ENCODE data around the gene CIDEB.
"Not testable (repeated sequence)": the region's sequence is repeated elsewhere in the genome, so short reads cannot be mapped to it uniquely, and the experiment has no call there.

CIDEB gene

GRCh38 chr14:24307575-24308341 is at the start of gene CIDEB:
TSS of gene CIDEB (minus strand) at chr14:24307977. CDS start at chr14:24307858, 119 bp downstream.
- no peaks in the 10 kb centered on the region for H3K9me3 ChIP-seq (ENCODE audit: control insufficient read depth, insufficient read depth, low read depth, low read length)
- no peak within 1 kb of the TSS for H3K9ac ChIP-seq (ENCODE audit: low read length)
- H3K4me1 ChIP-seq (ENCODE audit: control insufficient read depth, insufficient read depth, low read length) = peaks cover 6% of the 10 kb centered on the region
- H3K36me3 ChIP-seq (ENCODE audit: control insufficient read depth, insufficient read depth, low read length) = peaks cover 69% of the 10 kb centered on the region
- no peak within 1 kb of the TSS for H3K27ac ChIP-seq (ENCODE audit: low read depth, low read length)
- no peak within 1 kb of the TSS for H3K4me3 ChIP-seq (ENCODE audit: low read depth, low read length)
- H3K27me3 ChIP-seq (ENCODE audit: control insufficient read depth, insufficient read depth, low read length) = no peaks in the 10 kb centered on the region

GRCh38 chr14:24356208-24356607 is 48.4 kb upstream of the CIDEB start:
- Histone ChIP-seq H3K9ac (ENCODE audit: low read length) (no peak overlapping the region), H3K4me1 (ENCODE audit: control insufficient read depth, insufficient read depth, low read length) (no peaks in the 10 kb centered on the region), H3K9me3 (ENCODE audit: control insufficient read depth, insufficient read depth, low read depth, low read length) (no peaks in the 10 kb centered on the region), H3K4me3 (ENCODE audit: low read depth, low read length) (no peak overlapping the region), H3K27ac (ENCODE audit: low read depth, low read length) (no peak overlapping the region), H3K27me3 (ENCODE audit: control insufficient read depth, insufficient read depth, low read length) (peaks cover 31% of the 10 kb centered on the region), H3K36me3 (ENCODE audit: control insufficient read depth, insufficient read depth, low read length) (no peaks in the 10 kb centered on the region)

GRCh38 chr14:24355009-24355408 is 47.2 kb upstream of the CIDEB start:
- Histone ChIP-seq H3K9ac (ENCODE audit: low read length) (no peak overlapping the region), H3K4me1 (ENCODE audit: control insufficient read depth, insufficient read depth, low read length) (no peaks in the 10 kb centered on the region), H3K9me3 (ENCODE audit: control insufficient read depth, insufficient read depth, low read depth, low read length) (no peaks in the 10 kb centered on the region), H3K27ac (ENCODE audit: low read depth, low read length) (no peak overlapping the region), H3K27me3 (ENCODE audit: control insufficient read depth, insufficient read depth, low read length) (peaks cover 40% of the 10 kb centered on the region), H3K36me3 (ENCODE audit: control insufficient read depth, insufficient read depth, low read length) (no peaks in the 10 kb centered on the region), H3K4me3 (ENCODE audit: low read depth, low read length) (no peak overlapping the region)

GRCh38 chr14:24354482-24354825 is 46.7 kb upstream of the CIDEB start:
- not testable (repeated sequence) for H3K4me1 ChIP-seq (ENCODE audit: control insufficient read depth, insufficient read depth, low read length); H3K27ac ChIP-seq (ENCODE audit: low read depth, low read length); H3K4me3 ChIP-seq (ENCODE audit: low read depth, low read length); H3K9ac ChIP-seq (ENCODE audit: low read length); H3K36me3 ChIP-seq (ENCODE audit: control insufficient read depth, insufficient read depth, low read length); H3K9me3 ChIP-seq (ENCODE audit: control insufficient read depth, insufficient read depth, low read depth, low read length)
- peaks cover 46% of the 10 kb centered on the region for H3K27me3 ChIP-seq (ENCODE audit: control insufficient read depth, insufficient read depth, low read length)

- peaks cover 50% of the 10 kb centered on the region for H3K27me3 ChIP-seq (ENCODE audit: control insufficient read depth, insufficient read depth, low read length)
- H3K9ac ChIP-seq (ENCODE audit: low read length) = no peak overlapping the region
- no peaks in the 10 kb centered on the region for H3K9me3 ChIP-seq (ENCODE audit: control insufficient read depth, insufficient read depth, low read depth, low read length)
- no peaks in the 10 kb centered on the region for H3K36me3 ChIP-seq (ENCODE audit: control insufficient read depth, insufficient read depth, low read length)
- no peak overlapping the region for H3K4me3 ChIP-seq (ENCODE audit: low read depth, low read length)
- H3K4me1 ChIP-seq (ENCODE audit: control insufficient read depth, insufficient read depth, low read length) = no peaks in the 10 kb centered on the region
- no peak overlapping the region for H3K27ac ChIP-seq (ENCODE audit: low read depth, low read length)
Measured at GRCh38 chr14:24353559-24354481, 46.0 kb upstream of the CIDEB start.

GRCh38 chr14:24351517-24351916 is 43.7 kb upstream of the CIDEB start:
- Histone ChIP-seq H3K4me1 (ENCODE audit: control insufficient read depth, insufficient read depth, low read length) (no peaks in the 10 kb centered on the region), H3K9ac (ENCODE audit: low read length) (no peak overlapping the region), H3K4me3 (ENCODE audit: low read depth, low read length) (no peak overlapping the region), H3K27me3 (ENCODE audit: control insufficient read depth, insufficient read depth, low read length) (peaks cover 63% of the 10 kb centered on the region), H3K27ac (ENCODE audit: low read depth, low read length) (no peak overlapping the region), H3K9me3 (ENCODE audit: control insufficient read depth, insufficient read depth, low read depth, low read length) (no peaks in the 10 kb centered on the region), H3K36me3 (ENCODE audit: control insufficient read depth, insufficient read depth, low read length) (no peaks in the 10 kb centered on the region)

- Histone ChIP-seq H3K27ac (ENCODE audit: low read depth, low read length) (no peak overlapping the region), H3K9ac (ENCODE audit: low read length) (no peak overlapping the region), H3K4me3 (ENCODE audit: low read depth, low read length) (no peak overlapping the region), H3K36me3 (ENCODE audit: control insufficient read depth, insufficient read depth, low read length) (no peaks in the 10 kb centered on the region), H3K9me3 (ENCODE audit: control insufficient read depth, insufficient read depth, low read depth, low read length) (no peaks in the 10 kb centered on the region), H3K27me3 (ENCODE audit: control insufficient read depth, insufficient read depth, low read length) (peaks cover 70% of the 10 kb centered on the region), H3K4me1 (ENCODE audit: control insufficient read depth, insufficient read depth, low read length) (no peaks in the 10 kb centered on the region)
Measured at GRCh38 chr14:24349742-24350141, 42.0 kb upstream of the CIDEB start.

- Histone ChIP-seq H3K36me3 (ENCODE audit: control insufficient read depth, insufficient read depth, low read length) (no peaks in the 10 kb centered on the region), H3K9me3 (ENCODE audit: control insufficient read depth, insufficient read depth, low read depth, low read length) (no peaks in the 10 kb centered on the region), H3K4me1 (ENCODE audit: control insufficient read depth, insufficient read depth, low read length) (no peaks in the 10 kb centered on the region), H3K27me3 (ENCODE audit: control insufficient read depth, insufficient read depth, low read length) (peaks cover 71% of the 10 kb centered on the region), H3K27ac (ENCODE audit: low read depth, low read length) (no peak overlapping the region), H3K4me3 (ENCODE audit: low read depth, low read length) (no peak overlapping the region), H3K9ac (ENCODE audit: low read length) (no peak overlapping the region)
Measured at GRCh38 chr14:24348186-24348585, 40.4 kb upstream of the CIDEB start.

- Histone ChIP-seq H3K4me1 (ENCODE audit: control insufficient read depth, insufficient read depth, low read length) (no peaks in the 10 kb centered on the region), H3K27me3 (ENCODE audit: control insufficient read depth, insufficient read depth, low read length) (peaks cover 69% of the 10 kb centered on the region), H3K27ac (ENCODE audit: low read depth, low read length) (no peak overlapping the region), H3K4me3 (ENCODE audit: low read depth, low read length) (no peak overlapping the region), H3K9ac (ENCODE audit: low read length) (no peak overlapping the region), H3K9me3 (ENCODE audit: control insufficient read depth, insufficient read depth, low read depth, low read length) (no peaks in the 10 kb centered on the region), H3K36me3 (ENCODE audit: control insufficient read depth, insufficient read depth, low read length) (no peaks in the 10 kb centered on the region)
Measured at GRCh38 chr14:24347134-24347533, 39.4 kb upstream of the CIDEB start.

GRCh38 chr14:24343795-24344660 is 36.3 kb upstream of the CIDEB start:
- no peak overlapping the region for H3K9ac ChIP-seq (ENCODE audit: low read length)

More at GRCh38 chr14:24343795-24344660, 36.3 kb upstream of the CIDEB start:
- H3K4me3 ChIP-seq (ENCODE audit: low read depth, low read length) = no peak overlapping the region
- H3K36me3 ChIP-seq (ENCODE audit: control insufficient read depth, insufficient read depth, low read length) = no peaks in the 10 kb centered on the region
- no peaks in the 10 kb centered on the region for H3K9me3 ChIP-seq (ENCODE audit: control insufficient read depth, insufficient read depth, low read depth, low read length)
- peaks cover 68% of the 10 kb centered on the region for H3K27me3 ChIP-seq (ENCODE audit: control insufficient read depth, insufficient read depth, low read length)
- H3K4me1 ChIP-seq (ENCODE audit: control insufficient read depth, insufficient read depth, low read length) = peaks cover 3% of the 10 kb centered on the region; the same call in 1 of the 2 replicates
- H3K27ac ChIP-seq (ENCODE audit: low read depth, low read length) = no peak overlapping the region

Measured in HUES6 (cell line).